ENCODE results near the gene RPL13A. TPM values are rescaled to one million over a fixed set of nuclear protein-coding genes. Genes with fewer than 3 reads are reported as not detected.

The RPL13A gene
- total and polyA plus RNA-seq, 12 donors: 1,750 to 3,504 (median 2,569) TPM

- no peak for TF ChIP-seq POLR2A (IDR thresholded peaks at IDR 0.05)
- TF ChIP-seq, protein P1, sequence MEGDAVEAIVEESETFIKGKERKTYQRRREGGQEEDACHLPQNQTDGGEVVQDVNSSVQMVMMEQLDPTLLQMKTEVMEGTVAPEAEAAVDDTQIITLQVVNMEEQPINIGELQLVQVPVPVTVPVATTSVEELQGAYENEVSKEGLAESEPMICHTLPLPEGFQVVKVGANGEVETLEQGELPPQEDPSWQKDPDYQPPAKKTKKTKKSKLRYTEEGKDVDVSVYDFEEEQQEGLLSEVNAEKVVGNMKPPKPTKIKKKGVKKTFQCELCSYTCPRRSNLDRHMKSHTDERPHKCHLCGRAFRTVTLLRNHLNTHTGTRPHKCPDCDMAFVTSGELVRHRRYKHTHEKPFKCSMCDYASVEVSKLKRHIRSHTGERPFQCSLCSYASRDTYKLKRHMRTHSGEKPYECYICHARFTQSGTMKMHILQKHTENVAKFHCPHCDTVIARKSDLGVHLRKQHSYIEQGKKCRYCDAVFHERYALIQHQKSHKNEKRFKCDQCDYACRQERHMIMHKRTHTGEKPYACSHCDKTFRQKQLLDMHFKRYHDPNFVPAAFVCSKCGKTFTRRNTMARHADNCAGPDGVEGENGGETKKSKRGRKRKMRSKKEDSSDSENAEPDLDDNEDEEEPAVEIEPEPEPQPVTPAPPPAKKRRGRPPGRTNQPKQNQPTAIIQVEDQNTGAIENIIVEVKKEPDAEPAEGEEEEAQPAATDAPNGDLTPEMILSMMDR (IDR thresholded peaks at IDR 0.05): no peak
- 44 to 58% (median 49%) methylated on average over 5 to 6 of the region's 6 CpGs for WGBS, 4 donors
- no peak for DNase-seq
- no peaks in the 10 kb centered on the region for H3K4me1 ChIP-seq (replicated peaks in 1 of 2)
- peaks cover 32% of the 10 kb centered on the region for H3K27me3 ChIP-seq
- no peaks in the 10 kb centered on the region for H3K9me3 ChIP-seq (replicated peaks in 1 of 3)
- no peak overlapping the region for H3K27ac ChIP-seq
- no peaks in the 10 kb centered on the region for H3K36me3 ChIP-seq (replicated peaks in 1 of 2)
- no peak overlapping the region for H3K4me3 ChIP-seq
- intact Hi-C loops (cut with DNase I): loop anchor here in 1 of 2 donors (2.0 to 5.0 kb wide), 2 partner anchors 45 to 213 kb away; no protein-coding TSS in a partner anchor
These were observed 47.6 kb upstream of the RPL13A start for GRCh38 chr19:49439836-49440235.

DNA sequence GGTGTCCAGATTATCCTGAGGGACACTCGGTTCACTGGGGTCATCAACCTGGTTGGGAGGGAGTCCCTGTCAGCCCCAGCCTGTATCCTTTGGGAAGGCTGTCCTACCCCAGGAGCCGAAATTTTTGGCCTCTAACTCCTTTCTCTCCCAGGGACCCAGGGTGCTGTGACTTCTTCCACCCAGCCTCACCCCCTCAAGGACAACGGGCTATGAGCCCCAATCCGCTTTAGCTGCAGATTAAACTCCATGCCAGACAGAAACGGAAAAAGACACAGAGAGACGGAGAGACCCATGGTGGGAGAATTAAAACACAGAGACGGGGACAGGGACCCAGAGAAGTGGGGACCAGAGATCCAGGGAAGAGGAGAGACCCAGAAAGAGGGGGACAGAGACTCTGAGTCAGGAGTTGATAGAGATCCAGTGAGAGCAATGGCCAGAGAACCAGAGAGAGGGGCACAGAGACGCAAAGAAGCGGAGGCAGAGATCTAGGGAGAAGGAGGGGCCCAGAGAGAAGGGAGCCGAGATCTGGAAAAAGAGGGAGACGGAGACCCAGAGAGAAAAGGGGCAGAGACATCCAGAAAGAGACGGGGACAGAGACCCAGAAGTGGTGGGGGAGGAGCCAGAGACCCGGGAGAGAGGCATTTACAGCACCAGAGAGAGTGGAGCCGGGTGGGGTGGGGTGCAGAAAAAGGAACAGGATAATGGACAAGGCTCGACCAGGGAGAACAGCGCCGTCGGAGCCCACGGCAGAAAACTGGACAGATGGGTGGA lies 46.8 kb upstream of the RPL13A start:
- peak in 1 of 7 donors; percentile 14 for DNase-seq
- peak overlapping the region in 1 of 4 donors; percentile 64 for H3K4me3 ChIP-seq
- H3K27ac ChIP-seq: no peak overlapping the region
- peaks cover 24% of the 10 kb centered on the region for H3K27me3 ChIP-seq
- no peaks in the 10 kb centered on the region for H3K36me3 ChIP-seq (replicated peaks in 1 of 2)
- intact Hi-C loops (cut with DNase I): loop anchor here in 1 of 2 donors (5.0 kb wide), 1 partner anchor 213 kb away; no protein-coding TSS in a partner anchor
- TF ChIP-seq POLR2A (IDR thresholded peaks at IDR 0.05): no peak
- TF ChIP-seq, protein P1 (IDR thresholded peaks at IDR 0.05): no peak
- H3K4me1 ChIP-seq (replicated peaks in 1 of 2): no peaks in the 10 kb centered on the region
- 20 to 32% (median 24%) methylated on average over 18 to 19 of the region's 19 CpGs for WGBS, 4 donors
- H3K9me3 ChIP-seq (replicated peaks in 1 of 3): no peaks in the 10 kb centered on the region

DNA sequence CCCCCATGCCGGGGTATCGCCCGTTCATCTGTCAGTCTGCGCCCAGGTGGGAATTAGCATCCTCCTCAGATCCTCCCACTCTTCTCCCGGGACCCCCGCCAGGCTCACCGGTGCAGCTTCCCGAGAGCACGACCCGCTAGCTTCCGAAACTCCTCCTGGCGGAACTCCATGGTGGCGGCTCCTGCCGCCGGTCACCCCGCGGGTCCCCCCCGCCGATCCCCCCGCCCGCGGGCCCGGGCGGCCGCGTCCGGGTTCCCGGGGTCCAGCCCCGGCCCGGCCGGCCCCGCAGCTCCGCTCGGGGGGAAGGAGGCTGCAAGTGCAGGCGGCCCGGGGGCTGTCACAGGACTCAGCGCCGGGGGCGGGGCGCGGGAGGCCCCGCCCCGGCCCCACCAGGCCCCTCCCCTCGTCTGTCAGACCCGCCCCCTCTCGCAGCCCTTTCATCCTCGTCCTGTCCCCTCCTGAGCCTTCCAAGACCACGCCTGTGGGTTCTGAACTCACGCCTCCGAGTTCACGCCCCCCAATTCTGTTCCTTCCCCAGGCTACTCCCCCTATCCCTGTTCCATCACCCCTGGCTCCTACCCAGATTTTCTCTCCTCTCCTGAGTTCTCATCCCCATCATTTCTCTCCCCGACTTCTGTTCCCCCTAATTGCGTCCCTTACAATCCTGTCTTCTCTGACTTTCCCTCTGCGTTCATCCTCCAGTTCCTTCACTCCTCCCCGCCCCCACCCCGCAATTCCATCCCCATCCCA lies 46.0 kb upstream of the RPL13A start, which contains the start of gene SLC17A7:
Gene SLC17A7, minus strand, starts transcription at position 318 of the 750 bp plus-strand sequence. Its CDS starts 148 bp downstream, at position 170.
- Histone ChIP-seq H3K36me3 (replicated peaks in 1 of 2) (no peaks in the 10 kb centered on the region), H3K9me3 (replicated peaks in 1 of 3) (no peaks in the 10 kb centered on the region), H3K4me3 (peak within 1 kb of the TSS in 1 of 4 donors; percentile 65), H3K4me1 (replicated peaks in 1 of 2) (no peaks in the 10 kb centered on the region), H3K27ac (peak within 1 kb of the TSS in 1 of 5 donors; percentile 90), H3K27me3 (peaks cover 16% of the 10 kb centered on the region)
- intact Hi-C loops (cut with DNase I): loop anchor here in 1 of 2 donors (5.0 kb wide), 1 partner anchor 214 kb away; no protein-coding TSS in a partner anchor
- WGBS, 4 donors: 5 to 15% (median 6%) methylated on average over 12 to 55 of the region's 56 CpGs
- TF ChIP-seq, protein P1 (IDR thresholded peaks at IDR 0.05): no peak
- TF ChIP-seq POLR2A (IDR thresholded peaks at IDR 0.05): no peak
- DNase-seq: peak in 1 of 7 donors; percentile 49

- Histone ChIP-seq H3K4me3 (peak overlapping the region in 1 of 4 donors; percentile 65), H3K4me1 (replicated peaks in 1 of 2) (no peaks in the 10 kb centered on the region), H3K27me3 (peaks cover 13% of the 10 kb centered on the region), H3K36me3 (replicated peaks in 1 of 2) (peaks cover 0 to 4% of the 10 kb centered on the region in 2 donors), H3K9me3 (replicated peaks in 1 of 3) (no peaks in the 10 kb centered on the region), H3K27ac (peak overlapping the region in 1 of 5 donors; percentile 90)
- TF ChIP-seq, protein P1 (IDR thresholded peaks at IDR 0.05): no peak
- TF ChIP-seq POLR2A (IDR thresholded peaks at IDR 0.05): no peak
- DNase-seq: no peak
- WGBS, 4 donors: 15 to 26% (median 23%) methylated on average over 14 of the region's 14 CpGs
- intact Hi-C loops (cut with DNase I): loop anchor here in 1 of 2 donors (5.0 kb wide), 1 partner anchor 215 kb away; no protein-coding TSS in a partner anchor
These were observed 45.5 kb upstream of the RPL13A start for GRCh38 chr19:49441960-49442350.
